Measurements from ENCODE around the gene SCAPER.

DNA sequence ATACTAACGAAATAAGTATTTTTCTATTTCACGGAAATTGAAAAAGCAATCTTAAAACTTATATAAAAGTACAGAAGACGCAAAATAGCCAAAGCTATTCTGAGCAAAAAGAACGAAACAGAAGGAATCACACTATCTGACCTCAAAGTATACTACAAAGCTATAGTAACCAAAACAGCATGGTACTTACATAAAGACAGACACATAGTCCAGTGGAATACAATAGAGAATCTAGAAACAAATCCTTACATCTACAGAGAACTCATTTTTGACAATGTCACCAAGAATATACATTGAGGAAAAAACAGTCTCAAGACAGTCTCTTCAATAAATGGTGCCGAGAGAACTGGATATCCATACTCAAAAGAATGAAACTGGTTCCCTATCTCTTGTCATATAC is 322.6 kb downstream of the SCAPER start:
- TF ChIP-seq EZH2 (IDR thresholded peaks at IDR 0.05) (no peak), YY1 (IDR thresholded peaks at IDR 0.05; ENCODE audit: extremely low read depth, insufficient replicate concordance, low read depth, low read length) (no peak)

Data from HCT116 (cell line).